NOMO-1 treated with dmso at 0.1 percent for 144 hours (cell line): ENCODE results near the gene RARB.

Experiments
- DNase-seq: peaks from one replicate; lab custom pipeline; 2025; ENCODE audit not compliant: unreplicated experiment; lab: John Stamatoyannopoulos, UW

Gene RARB

GRCh38 chr3:25421747-25422146 is 6.3 kb upstream of the RARB start:
- no peak for DNase-seq

- DNase-seq, result no peak
Measured at GRCh38 chr3:25423780-25424588, 4.1 kb upstream of the RARB start.

- DNase-seq, result no peak
Measured at GRCh38 chr3:25424614-25425013, 3.4 kb upstream of the RARB start.

DNA sequence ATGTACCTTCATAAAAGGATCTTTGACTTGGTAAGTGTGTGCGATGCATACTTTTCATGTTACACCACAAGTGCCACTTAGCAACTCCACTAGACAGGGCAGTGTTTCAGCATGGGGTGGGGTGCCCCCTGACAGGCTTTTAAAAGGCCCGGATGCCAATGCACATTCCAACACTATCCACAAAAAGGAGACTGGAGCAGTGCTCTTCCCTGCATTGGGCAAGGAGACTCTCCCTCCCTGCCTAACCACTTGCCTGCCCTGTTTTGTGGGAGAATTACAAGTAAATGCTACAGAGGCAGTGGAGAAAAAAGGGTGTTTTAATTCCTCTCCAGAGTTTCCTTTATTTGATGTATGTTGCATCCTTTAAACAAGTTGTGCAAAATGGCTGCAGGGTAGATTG is 1.7 kb upstream of the RARB start:
- no peak for DNase-seq

DNA sequence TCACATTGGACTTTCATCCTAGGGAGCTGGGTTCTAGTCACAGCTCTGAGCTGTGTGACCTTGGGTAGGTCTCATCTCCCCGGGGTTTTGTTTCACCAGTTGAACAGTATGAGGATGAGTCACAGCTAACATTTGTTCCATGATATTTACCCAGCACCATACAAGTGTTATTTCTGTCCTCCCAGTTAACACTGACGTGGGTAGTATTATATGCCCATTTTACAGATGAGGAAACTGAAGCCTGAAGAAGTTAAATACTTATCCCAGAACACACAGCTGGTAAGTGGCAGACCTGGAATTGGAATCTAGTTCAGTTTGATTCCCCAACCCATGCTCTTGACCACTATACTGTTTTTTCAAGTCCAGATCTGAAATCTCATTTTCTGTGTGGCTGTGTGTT is 908 bp upstream of the RARB start:
- no peak for DNase-seq

- no peak for DNase-seq
Measured at GRCh38 chr3:25427563-25427941, 511 bp upstream of the RARB start.

DNA sequence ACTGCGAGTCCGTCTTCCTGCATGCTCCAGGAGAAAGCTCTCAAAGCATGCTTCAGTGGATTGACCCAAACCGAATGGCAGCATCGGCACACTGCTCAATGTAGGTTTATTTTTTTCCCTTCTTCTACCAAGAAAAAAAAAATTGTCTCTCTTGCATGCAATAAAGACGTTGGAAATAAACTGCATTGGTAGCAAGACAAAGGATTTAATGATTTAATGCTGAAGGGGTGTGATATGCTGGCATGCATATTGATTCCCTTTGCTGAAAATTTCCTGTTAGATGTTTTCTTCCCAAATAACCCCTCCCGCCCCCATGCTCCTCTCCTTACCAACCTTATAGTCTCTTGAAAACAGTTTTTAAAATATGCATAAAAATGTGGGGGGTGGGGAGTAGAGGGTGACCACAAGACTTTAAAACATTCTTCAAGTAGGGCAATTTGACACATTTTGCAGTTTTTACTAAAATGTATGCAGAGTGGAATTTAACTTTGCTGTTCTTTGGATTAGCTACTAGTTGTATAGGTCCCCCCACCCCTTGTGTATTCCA is 799 bp downstream of the RARB start:
- DNase-seq, result no peak

DNA sequence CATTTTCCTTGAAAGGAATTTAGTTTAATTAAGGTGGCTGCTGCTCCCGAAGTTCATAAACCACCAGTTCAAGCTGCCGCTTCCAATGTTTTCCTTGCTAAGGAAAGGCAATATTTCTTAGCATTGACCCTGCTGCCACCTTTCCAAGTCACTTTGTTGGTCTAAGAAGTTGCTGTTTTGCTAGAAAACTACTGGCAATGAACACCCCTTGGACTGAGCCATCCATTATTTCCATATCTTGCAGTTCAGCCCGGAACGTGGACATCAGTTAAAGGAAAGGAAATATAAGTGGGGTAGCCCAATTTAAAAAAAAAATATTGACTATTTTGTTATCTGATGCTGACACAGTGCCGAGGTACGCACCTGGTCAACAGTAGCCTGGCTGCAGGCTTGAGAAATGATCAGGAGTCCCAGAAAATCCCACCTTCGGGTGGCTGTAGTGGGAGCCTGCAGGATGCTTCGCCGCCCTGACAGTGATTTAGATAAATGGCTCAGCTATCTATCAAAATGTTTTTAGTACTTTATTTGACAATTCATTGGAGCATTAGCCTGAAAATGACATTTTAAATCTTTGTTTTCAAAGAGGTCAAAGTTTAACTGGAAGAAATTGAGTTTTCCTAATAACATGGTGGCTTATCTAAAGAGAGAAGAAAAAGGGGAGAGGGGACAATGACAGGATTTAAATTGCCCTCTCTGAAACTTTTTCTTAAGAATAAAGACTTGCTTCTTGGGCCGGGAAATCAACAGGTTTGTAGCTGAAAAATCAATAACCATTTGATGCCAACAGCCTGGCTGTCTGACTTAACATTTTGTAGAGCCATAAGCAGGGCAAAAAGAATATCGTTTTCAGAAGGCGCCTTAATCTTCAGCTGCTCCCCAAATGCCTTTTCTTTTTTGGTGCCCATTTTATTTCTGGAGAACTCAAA is 1.6 kb downstream of the RARB start:
- DNase-seq, result no peak

GRCh38 chr3:25430287-25430934 is 2.3 kb downstream of the RARB start:
- DNase-seq, result no peak

GRCh38 chr3:25430935-25431770 is 3.1 kb downstream of the RARB start:
- no peak for DNase-seq

DNA sequence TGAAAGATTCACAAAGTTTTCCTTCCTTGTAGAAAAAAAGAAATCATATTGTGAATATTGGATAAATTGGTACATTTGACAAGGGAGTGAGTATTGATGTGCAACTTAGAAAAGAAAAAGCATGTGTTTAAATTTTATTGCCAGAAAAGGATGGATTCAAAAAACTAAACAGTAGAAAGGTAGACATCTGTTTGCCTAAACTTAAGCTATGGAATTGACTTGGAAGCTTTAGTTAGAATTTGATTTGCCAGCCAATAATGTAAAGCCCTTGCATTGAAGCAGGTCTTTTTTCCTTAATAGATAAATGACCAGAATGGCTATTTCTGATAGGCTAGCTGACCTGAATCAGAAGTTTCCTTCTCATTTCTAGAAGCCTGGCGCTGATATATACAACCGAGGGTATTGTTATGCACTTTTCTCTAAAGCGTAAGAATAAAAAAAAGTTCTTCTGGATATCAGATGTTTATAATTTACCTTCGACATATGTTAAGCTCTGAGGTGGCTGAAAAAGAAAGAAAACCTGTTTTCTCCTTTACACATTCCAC is 4.2 kb downstream of the RARB start:
- DNase-seq, result no peak

- no peak for DNase-seq
Measured at GRCh38 chr3:25433106-25433505, 5.0 kb downstream of the RARB start.

GRCh38 chr3:25433868-25434267 is 5.8 kb downstream of the RARB start:
- DNase-seq, result no peak

DNA sequence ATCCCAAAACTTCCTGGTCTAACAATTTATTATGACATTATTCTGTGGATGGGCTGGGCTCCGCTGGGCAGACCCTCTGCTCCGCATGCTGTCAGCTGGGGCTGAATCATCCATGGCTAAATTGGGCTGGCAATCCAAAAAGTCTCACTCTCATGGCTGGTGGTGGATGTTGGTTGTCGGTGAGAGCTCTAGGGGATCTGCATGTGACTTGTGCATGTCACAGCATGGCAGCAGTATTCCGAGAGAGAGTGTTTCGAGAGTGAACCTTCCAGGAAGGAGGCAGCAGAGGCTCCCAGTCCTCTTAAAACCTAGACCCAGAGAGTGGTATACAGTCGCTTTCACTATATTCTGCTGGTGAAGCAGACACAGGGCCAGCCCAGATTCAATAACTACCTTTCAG is 9.9 kb downstream of the RARB start:
- no peak for DNase-seq

DNA sequence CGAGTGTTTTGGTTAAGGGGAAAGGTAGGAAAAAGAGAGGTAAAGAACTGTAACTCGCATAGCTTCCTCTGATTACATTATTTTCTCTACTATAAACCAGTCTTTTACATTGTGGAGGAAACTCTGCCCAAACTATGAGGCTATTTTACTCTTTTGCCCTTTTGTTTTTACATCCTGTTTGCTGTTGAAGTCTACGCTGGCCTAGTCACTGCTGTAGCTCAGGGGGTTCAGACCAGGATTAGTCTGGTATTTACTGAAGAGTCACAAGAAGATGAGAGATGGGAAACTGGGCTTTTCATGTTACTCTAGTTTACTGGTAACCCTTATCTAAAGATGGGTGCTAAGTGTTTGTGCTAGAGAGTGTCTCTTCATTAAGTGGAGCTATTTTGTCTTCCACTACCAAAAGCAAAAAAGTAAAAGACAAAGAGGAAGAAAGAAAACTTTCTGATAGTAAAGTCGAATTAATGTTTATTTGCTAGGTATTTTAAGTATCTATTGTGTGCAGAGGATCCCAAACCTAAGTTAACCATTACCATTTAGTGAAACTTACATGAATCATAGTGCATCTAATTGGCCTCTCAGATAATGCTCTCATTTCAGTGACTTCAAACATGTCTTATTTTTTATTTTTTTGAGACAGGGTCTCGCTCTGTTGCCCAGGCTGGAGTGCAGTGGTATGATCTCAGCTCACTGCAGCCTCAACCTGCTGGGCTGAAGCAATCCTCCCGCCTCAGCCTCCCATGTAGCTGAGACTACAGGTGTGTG is 10.9 kb downstream of the RARB start:
- no peak for DNase-seq

GRCh38 chr3:25441234-25441856 is 13.3 kb downstream of the RARB start:
- no peak for DNase-seq

DNA sequence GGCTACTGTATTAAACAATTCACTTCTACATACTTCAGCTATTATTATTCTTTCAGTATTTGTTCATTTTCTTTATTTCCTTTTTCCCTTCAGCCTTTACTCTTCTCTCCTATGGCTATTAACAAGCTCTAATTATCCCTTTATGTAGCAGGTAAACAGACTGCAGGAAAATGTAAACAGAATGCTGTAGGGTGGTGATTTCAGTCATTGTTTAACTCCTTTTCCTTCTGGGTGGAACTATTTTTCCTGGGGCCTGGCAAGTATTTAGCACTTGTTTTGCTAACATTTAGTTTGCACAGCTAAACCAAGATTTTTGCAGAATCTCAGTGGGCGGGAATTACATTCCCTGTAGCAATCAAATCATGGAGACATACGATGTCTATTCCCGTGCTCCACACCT is 14.4 kb downstream of the RARB start:
- no peak for DNase-seq

GRCh38 chr3:25444273-25444672 is 16.2 kb downstream of the RARB start:
- no peak for DNase-seq

DNA sequence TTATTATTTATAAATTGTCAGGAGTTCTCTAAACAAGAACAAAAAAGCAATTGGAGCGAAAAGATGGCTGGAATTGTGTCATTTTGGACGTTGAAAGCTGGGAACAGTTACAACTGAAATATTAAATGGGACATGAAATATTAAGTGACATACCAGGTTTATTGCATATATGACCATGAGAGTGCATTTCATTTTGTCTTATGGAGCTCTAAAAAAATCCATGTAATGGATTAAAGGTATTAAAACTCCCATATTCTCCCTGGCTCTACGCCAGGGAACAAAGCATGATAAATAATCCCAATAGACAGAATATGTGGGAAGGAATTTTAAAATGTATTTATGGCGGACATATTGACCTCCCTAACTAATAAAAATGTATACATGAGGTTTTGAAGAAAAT is 17.7 kb downstream of the RARB start:
- no peak for DNase-seq
